Activated naive CD4-positive, alpha-beta T cell treated with Interleukin-2 at 50 U/mL for 16 hours (primary cell): ENCODE results near the gene COL6A5.
"Not testable (repeated sequence)": the region's sequence is repeated elsewhere in the genome, so short reads cannot be mapped to it uniquely, and the experiment has no call there.

Experiments used
- DNase-seq: peaks from one replicate; pipeline ENCODE4 v3.0.0-alpha.2; 2020

Gene COL6A5, protein sequence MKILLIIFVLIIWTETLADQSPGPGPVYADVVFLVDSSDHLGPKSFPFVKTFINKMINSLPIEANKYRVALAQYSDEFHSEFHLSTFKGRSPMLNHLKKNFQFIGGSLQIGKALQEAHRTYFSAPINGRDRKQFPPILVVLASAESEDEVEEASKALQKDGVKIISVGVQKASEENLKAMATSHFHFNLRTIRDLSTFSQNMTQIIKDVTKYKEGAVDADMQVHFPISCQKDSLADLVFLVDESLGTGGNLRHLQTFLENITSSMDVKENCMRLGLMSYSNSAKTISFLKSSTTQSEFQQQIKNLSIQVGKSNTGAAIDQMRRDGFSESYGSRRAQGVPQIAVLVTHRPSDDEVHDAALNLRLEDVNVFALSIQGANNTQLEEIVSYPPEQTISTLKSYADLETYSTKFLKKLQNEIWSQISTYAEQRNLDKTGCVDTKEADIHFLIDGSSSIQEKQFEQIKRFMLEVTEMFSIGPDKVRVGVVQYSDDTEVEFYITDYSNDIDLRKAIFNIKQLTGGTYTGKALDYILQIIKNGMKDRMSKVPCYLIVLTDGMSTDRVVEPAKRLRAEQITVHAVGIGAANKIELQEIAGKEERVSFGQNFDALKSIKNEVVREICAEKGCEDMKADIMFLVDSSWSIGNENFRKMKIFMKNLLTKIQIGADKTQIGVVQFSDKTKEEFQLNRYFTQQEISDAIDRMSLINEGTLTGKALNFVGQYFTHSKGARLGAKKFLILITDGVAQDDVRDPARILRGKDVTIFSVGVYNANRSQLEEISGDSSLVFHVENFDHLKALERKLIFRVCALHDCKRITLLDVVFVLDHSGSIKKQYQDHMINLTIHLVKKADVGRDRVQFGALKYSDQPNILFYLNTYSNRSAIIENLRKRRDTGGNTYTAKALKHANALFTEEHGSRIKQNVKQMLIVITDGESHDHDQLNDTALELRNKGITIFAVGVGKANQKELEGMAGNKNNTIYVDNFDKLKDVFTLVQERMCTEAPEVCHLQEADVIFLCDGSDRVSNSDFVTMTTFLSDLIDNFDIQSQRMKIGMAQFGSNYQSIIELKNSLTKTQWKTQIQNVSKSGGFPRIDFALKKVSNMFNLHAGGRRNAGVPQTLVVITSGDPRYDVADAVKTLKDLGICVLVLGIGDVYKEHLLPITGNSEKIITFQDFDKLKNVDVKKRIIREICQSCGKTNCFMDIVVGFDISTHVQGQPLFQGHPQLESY (N-terminal part only)

DNA sequence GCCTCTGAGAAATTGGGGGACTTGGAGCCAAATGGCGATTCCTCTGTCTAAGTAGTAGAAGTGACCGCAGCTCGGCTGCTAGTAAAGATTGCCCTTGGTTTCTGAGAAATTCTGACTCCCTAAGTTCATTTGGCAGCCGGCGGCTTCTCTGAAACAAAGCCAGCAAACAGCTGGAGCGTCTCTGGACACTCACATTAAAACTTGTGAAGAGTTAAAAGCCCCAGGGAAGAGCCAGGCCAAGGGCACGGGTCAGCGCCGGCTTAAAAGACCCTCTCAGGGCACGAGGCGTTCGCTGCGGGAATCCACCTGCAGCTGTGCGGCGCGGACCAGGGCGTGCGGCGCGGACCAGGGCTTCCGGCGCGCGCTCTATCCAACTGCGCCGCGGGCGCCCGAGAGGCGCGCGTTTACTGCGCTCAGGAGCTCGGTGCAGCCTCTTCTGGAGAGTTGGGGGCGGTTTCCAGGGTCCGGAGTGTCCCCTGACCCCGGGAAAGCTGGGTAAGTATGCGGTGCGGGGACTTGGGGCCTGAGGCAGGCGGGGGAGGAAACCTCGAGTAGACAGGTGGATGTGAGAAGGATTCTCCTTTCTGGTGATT, at the start of gene COL6A5:
Gene COL6A5 (plus strand): TSS at position 186 of the 593 bp plus-strand sequence. CDS start 27,967 bp downstream, outside the sequence.
- DNase-seq: no peak

DNA sequence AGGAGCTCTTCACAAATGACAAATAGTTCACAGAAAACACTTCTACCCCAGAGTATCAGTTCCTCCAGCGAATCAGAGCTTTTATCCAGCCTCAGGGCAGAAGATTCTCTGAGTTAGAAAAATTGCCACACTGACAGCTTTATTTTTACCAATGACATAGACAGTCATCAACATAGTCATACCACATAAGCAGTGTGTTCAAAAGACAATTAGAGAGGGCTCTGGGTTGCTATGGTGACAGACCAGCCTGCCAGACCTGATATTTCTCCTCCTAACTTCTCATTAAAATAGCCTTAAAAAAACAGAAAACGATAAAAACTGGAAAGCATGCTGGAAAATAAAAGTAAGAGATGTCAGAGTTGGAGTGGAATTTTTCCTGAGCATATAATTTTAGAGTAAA, 45.9 kb upstream of the COL6A5 start:
- no peak for DNase-seq

DNA sequence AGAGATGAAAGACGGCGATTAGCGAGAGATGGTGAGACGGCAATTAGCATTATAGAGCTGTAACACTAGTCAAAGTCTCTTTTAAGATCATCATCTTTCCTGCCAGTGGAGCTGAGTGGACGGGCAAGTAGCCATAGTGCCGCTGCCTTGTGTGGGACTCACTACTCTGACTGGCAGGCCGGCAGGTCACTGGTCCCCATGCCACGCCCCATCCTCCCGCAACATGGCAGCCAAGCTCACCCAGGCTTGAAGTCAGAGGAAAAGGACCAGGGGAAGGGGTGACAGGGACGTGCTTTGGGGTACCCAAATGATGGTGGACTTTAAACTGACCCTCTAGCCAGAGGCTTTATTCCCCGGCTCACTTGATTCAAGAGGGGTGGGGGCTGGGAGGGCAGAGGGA, 44.6 kb upstream of the COL6A5 start:
- DNase-seq: no peak

DNA sequence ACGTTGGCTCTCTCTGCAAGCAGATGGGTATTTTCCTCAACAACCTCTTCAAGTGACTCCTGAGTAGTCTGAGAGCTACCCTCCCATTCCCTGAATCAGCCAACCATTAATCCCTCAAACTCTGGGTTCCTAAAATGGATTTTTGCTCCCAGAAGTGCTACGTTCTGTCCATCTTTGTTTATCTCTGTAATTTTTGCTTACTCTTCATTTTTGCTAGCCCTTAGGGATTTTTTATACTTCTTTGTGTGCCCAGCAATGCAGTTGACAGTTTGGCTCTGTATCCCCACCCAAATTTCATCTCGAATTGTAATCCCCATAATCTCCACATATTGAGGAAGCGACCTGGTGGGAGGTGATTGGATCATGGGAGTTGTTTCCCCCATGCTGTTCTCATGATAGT, 35.4 kb upstream of the COL6A5 start:
- DNase-seq: no peak

DNA sequence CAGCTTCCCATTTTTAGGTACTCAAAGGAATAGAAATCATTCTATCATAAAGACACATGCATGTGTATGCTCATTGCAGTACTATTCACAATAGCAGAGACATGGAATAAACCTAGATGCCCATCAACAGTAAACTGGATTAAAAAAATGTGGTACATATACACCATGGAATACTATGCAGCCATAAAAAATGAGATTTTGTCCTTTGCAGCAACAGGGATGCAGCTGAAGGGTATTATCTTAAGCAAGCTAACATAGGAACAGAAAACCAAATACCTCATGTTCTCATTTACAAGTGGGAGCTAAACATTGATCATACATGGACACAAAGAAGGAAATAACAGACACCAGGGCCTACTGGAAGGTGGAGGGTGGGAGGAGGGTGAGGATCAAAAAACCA, 33.1 kb upstream of the COL6A5 start:
- no peak for DNase-seq

DNA sequence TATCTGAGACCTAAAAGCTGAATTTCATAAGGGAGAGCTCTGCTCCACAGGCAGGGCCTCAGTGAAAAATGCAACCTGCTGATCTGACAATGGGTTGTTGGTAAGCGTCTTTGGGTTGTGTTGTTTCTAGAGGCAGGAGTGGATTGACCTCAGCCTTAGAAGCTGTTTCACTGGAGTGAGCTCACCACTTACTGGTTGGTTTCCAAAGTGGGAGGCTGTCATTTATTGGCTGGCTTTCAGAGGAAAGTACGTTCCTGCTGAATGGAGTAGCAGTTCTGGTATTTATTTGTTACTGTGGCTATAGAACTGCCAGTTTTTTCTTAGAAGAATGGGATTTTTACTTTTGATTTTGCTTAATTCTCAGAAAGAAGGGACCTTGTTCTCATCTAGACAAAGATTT, 29.3 kb upstream of the COL6A5 start:
- DNase-seq: no peak

DNA sequence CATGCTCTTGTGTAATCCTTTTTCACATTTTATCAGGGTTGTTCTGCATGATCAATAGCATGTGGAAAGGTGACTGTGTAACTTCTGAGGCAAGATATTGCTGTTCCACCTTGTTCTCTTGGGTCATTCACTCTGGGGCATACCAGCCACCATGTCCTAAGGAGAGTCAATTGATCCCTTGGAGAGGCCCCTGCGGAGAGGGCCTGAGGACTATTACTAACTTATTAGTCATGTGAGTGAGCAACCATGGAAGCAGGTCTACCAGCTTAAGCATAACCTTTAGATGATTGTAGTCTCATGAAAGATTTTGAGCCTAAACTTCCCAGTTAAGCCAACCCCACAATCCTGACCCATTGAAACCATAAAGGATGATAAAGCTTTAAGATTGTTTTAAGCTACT, 22.0 kb upstream of the COL6A5 start:
- DNase-seq: no peak

DNA sequence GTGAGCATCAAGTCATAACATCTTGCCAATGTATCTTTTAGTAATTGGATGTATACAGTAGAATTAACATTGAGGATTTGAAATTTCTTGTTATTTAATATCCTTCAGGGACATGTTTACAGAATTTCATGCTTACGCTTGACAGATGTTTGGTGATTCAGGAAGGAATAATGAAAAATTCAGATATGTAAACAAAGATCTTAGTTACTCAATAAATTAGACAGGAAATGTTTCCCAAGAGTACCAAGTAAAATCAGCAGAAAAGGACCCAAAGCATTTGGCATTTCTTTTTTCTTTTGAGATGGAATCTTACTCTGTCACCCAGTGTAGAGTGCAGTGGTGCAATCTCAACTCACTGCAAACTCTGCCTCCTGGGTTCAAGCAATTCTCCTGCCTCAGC, 4.7 kb upstream of the COL6A5 start:
- DNase-seq: no peak

DNA sequence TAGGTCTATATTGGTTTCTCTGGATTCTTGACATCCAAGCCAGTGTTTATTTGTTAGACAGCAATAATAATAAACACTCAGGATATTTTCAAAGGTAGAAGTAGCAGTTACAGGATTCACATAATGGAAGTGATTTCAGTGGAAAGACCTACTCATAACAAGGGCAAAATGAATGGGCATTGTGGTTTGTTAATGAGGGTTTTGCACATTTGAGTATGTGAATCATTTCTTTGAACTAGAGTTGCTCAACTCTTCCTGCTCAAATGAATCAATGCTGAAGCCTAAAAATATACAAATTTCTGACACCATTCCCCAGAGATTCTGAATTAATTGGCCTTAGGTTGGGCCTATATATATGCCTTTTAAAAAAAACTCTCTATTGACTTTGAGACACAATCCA, 4.1 kb upstream of the COL6A5 start:
- no peak for DNase-seq

DNA sequence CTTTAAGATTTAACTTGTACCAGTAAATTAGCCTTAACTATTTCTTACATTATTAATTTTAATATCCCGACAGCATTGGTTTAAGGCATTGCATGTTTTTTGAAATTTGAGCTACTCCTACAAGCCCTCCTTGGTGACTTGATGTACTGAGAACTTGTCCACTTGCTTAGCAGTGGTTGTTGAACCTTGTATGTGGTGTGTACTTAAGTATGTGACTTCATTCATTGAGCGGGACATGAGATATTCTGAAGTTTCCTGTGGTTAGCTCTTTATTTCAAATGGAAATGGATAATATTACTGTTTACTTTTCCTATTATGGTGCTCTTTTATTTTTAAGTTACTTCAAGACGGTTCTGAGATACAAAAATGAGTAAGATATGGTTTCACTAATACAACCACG, 3.6 kb upstream of the COL6A5 start:
- DNase-seq: no peak

DNA sequence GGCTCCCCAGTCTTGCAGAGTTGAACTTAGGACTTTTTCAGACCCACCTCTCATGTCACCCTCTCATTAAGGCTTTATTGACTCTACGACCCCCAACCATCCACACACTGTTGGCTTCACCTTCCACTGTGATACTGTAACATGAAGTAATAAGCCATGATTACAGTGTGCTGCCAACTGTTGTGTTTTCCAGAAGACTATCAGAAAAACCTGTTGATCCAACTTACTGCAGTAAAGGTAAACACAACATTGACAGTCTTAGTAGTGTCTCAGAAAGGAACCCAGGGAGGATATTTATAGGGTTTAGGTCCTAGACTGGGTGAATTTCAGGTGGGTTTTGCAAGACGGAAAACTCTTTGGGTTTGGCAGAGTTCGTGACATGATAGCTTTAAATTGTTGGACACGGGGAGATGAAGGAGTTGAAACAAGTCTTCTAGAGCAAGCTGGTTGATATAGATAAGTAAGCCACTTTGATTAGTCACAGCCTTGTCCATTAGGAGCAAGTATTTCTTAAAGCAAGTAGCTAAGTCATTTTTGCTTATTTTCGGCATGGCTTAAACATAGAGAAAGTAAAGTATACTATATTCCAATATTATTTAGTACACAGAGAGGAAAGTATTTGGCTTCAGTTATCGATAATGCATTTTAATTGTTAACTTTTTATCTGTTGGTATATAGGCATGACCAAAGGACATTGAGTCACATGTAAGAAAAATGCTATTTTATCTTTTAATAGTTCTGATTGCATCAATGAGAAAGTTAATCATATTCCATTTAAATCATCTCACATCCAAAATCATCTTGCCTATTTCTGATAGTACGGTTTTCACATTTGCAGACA, 2.4 kb upstream of the COL6A5 start:
- DNase-seq: no peak

DNA sequence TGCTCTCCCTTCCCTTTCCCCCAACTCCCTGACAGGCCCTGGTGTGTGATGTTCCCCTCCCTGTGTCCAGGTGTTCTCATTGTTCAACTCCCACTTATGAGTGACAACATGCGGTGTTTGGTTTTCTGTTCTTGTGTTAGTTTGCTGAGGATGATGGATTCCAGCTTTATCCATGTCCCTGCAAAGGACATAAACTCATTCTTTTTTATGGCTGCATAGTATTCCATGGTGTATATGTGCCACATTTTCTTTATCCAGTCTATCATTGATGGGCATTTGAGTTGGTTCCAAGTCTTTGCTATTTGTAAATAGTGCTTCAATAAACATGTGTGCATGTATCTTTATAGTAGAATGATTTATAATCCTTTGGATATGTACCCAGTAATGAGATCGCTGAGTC, 2.8 kb downstream of the COL6A5 start:
- not testable (repeated sequence) for DNase-seq

DNA sequence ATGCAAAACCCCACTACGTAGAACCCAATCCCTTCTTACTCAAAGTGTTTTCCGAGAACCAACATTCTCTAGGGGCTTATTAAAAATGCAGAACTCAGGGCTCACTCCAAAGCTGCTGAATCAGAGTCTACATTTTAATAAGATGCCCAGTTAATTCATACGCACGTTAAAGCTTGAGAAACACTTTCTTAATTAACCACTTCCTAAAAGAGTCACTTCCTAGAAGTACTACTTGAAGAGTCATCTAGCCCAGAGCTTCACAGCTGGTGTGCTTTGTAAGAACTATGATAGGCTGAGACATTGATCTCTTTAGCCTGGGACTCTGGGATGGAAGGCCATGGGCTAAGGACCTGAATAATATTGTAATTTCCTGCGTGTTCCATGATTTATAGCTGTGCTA, 9.0 kb downstream of the COL6A5 start:
- DNase-seq: no peak

DNA sequence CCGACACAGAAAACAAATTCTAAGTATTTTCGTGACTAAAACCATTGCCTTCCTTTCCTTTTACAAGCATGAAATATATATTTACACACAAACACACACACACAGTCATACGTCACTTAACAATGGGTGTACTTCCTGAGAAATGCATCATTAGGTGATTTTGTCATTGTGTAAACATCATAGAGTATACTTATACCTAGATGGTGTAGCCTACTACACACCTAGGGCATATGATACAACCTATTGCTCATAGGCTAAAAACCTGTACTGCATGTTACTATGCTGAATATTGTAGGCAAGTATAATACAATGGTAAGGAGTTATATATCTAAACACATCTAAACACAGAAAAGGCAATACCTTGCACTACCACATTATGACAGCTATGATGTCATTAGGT, 28.6 kb downstream of the COL6A5 start:
- no peak for DNase-seq

DNA sequence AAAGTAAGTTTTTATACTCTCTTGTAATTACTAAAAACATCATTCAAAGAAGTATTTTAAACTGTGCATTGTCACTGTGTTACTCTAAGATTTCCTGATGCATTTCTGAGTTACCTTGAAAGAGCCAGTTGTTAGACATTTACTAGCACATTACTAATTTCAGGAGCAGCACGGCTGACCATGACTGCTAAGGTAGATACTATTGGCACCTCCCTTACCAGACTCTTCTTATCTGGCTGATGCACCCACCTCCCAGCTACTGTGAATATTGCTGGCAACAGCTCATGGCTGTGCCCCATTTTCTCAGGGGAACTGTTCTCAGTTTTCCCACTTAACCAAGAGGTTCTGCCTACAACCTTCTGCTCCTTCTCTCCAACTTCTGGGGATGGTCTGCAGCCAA, 29.4 kb downstream of the COL6A5 start:
- DNase-seq: no peak

DNA sequence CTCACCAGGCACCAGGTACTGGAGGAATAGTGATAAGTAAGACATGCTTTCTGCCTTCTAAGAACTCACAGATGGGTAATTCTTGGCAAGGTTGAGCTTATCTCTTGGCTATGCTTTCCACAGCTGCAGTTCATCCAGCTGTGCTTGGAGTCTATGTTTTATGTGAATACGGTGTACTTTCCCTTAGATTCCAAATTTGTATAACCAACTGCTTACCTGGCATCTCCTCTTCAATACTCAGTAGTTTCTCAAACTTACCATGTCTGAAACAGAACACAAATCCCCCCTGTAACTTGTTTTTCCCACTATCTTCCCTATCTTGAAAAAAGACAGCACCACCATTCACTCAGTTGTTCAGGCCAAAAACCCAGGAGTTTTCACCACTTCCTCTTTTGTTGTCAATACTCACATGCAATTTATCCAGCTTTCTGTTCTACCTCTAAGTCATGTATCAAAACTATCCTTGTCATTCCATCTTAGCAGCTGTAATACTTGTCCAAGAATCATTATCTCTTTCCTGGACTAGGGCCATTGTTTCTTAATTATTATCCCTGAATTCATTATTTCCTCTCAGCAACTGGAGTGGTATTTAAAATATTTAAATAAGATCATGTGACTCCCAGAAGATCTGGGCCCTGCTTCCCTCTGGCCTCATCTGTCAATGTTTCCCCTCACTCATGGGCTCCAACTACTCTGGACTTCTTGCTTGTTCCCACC, 32.6 kb downstream of the COL6A5 start:
- no peak for DNase-seq

DNA sequence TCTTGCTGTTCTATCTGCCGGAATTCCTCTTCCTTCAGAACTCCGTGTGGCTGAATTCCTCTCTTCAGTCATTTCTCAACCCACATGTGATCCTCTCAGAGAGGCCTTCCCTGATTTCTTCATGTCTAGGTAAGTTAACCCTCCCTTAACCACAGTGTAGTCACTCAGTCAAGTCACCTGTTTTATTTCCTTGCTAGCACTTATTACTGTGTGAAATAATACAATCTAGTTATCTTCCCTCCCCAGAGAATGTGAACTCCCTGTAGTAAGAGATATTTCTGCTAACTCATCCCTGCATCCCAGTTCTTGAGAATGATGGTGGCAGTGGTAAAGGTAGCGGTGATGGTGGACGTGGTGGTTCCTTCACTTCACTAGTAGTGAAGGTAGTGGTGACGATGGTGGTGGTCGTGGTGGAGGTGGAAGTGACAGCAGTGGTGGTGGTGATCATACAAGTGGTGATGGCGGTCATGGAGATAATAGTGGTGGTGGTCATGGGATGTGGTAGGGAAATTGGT, 33.3 kb downstream of the COL6A5 start:
- DNase-seq: no peak

DNA sequence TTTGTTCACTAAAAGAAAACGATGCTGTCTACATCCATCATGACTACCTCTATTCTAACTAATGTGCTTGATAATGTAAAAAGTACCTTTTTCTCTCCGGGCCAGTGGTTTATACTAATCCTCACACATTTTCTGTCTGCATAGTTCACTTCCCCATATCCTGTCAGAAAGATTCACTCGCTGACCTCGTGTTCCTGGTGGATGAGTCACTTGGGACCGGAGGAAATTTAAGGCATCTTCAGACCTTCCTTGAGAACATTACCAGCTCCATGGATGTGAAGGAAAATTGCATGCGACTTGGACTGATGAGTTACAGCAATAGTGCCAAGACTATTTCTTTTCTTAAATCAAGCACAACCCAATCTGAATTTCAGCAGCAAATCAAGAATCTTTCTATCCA, 33.8 kb downstream of the COL6A5 start:
- DNase-seq: no peak

DNA sequence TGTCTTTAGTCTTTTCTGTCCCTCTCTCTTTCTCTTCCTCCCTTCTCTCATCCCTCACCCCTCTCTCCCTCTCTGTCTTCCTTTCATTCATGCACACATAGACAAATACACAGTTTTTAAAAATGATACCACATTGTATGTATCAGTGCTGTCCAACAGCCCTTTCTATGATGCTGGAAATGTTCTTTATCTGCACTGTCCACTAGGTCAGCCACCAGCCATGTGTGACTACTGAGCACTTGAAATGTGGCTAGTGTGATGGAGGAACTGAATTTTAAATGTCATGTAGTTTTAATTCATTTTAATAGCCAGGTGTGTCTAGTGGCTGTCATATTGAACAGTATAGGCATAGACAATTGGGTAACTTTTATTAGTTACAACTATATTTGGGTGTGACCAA, 34.9 kb downstream of the COL6A5 start:
- DNase-seq: no peak

DNA sequence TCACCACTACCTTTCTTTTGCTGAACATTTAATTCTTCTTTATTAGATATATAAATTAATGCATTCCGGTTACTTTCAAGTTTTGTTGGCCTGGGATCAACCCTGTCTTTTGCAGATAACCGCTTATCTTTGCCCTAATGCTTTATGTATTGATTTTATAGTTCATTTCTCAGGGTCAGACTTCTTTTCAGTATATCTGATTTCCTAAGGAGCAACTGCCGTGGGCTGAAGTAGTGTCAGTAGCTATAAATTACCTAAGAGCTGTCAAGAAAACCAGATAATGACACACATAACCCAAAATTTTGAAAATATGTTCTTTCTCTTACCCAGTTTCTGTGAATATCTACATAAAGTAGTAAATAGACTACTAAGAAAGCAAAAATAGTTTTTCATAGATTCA, 38.0 kb downstream of the COL6A5 start:
- no peak for DNase-seq

DNA sequence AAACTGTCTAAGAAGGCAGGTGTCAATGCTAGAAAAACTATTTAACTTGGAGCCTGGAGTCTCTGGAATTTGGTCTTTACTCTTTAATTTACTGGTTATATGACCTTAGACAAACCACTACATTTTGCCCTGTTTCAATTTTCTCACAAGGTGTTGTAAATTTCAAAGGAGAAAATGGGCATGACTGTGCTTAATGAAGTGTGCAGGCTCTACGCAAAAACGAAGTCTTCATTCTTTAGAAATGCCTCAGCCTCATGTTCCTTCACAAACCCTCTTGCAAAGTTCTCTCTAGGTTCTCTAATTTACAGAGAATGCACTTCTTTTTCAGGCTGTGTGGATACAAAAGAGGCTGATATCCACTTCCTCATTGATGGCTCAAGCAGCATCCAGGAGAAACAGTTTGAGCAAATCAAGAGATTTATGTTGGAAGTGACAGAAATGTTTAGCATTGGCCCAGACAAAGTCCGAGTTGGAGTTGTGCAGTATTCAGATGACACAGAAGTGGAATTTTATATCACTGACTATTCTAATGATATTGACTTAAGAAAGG, 39.1 kb downstream of the COL6A5 start:
- DNase-seq: no peak
